Panc1 (cell line): ENCODE data around the gene TULP1. TPM values are rescaled to one million over a fixed set of nuclear protein-coding genes. Genes with fewer than 3 reads are reported as not detected.

ENCODE experiments used
- ATAC-seq: fragments of 200-7000 bp; cut with Tn5 transposase; 2 replicates; pipeline ENCODE4 v1.9.1; 2020; ENCODE audit warnings: mild to moderate bottlenecking, moderate library complexity
- BruUV-seq: library from RNA; stranded (reverse); fragments of 400-500 nt; replicated peaks from 2 replicates; lab custom pipeline; 2021; lab: Mats Ljungman, UMichigan
- CTCF ChIA-PET: fragments of 300-600 bp; sonication (Branson Sonifier 250); formaldehyde crosslinking; loops from one replicate; lab custom pipeline; 2022; ENCODE audit warnings: antibody characterized with exemption; lab: Charles Lee
- POLR2A ChIA-PET: fragments of 300-600 bp; sonication (Branson Sonifier 250); formaldehyde crosslinking; loops from one replicate; lab custom pipeline; 2022; ENCODE audit warnings: antibody characterized with exemption; lab: Charles Lee
- DNase-seq: peaks from one replicate; pipeline ENCODE4 v3.0.0-alpha.2; 2010; ENCODE audit warnings: low read depth, low spot score
- H3K27ac ChIP-seq: 2 replicates; pipeline ENCODE4 v1.5.1; 2011; ENCODE audit warnings: mild to moderate bottlenecking, low read length, inconsistent platforms
- H3K27me3 ChIP-seq: fragments of 200-500 bp; sonication (Bioruptor generic); 2 replicates; pipeline ENCODE4 v1.6.0; 2014; ENCODE audit warnings: low read length, inconsistent platforms; ENCODE audit not compliant: control insufficient read depth, insufficient read depth
- H3K36me3 ChIP-seq: fragments of 200-500 bp; sonication (Bioruptor generic); 2 replicates; pipeline ENCODE4 v1.5.1; 2014; ENCODE audit warnings: inconsistent platforms, mild to moderate bottlenecking, low read length, moderate library complexity; ENCODE audit not compliant: control insufficient read depth, insufficient read depth
- H3K4me1 ChIP-seq: 2 replicates; pipeline ENCODE4 v1.5.1; 2011; ENCODE audit warnings: inconsistent platforms, mild to moderate bottlenecking, low read length, moderate library complexity; ENCODE audit not compliant: control insufficient read depth, insufficient read depth
- H3K4me3 ChIP-seq, 2 experiments: 2 replicates each; pipeline ENCODE4 v1.5.1; 2011 to 2012; ENCODE audit warnings: low read depth in 2 of 2, low read length in 2 of 2, mild to moderate bottlenecking in 2 of 2, inconsistent platforms in 1 of 2, moderate library complexity in 1 of 2
- H3K9me3 ChIP-seq: fragments of 200-500 bp; sonication (Bioruptor generic); 2 replicates; pipeline ENCODE4 v1.5.1; 2014; ENCODE audit warnings: low read depth, mild to moderate bottlenecking, inconsistent platforms, low read length, moderate library complexity; ENCODE audit not compliant: control insufficient read depth, insufficient read depth
- POLR2AphosphoS5 ChIP-seq: IDR thresholded peaks from 2 replicates; pipeline ENCODE4 v1.6.1; 2012; ENCODE audit warnings: mild to moderate bottlenecking, low read depth, low read length, moderate library complexity
- SIN3A ChIP-seq: IDR thresholded peaks from 2 replicates; pipeline ENCODE4 v1.6.1; 2012; ENCODE audit warnings: low read depth, mild to moderate bottlenecking, low read length, moderate library complexity, borderline replicate concordance; ENCODE audit not compliant: insufficient read depth
- TCF7L2 ChIP-seq: IDR thresholded peaks from 2 replicates; pipeline ENCODE4 v1.6.1; 2011; ENCODE audit warnings: mild to moderate bottlenecking, low read depth, low read length, inconsistent platforms
- in situ Hi-C: cut with HindIII; loops from 2 replicates; pipeline ENCODE4 v1.10.0; 2016; ENCODE audit warnings: low sequenced_read_pairs, low pct_unique_long_range_greater_than_20kb
- intact Hi-C: fragments of 100-400 bp; cut with micrococcal nuclease; formaldehyde crosslinking; loops from one replicate; pipeline ENCODE4 v1.10.0; 2022; ENCODE audit not compliant: unreplicated experiment
- total RNA-seq: library from RNA; stranded (reverse); gene quantifications from one replicate; pipeline ENCODE4 v1.2.1, GENCODE V29; 2021; ENCODE audit not compliant: unreplicated experiment
- TF ChIP-seq, protein P1 (sequence below): fragments of 450-650 bp; IDR thresholded peaks from 2 replicates; pipeline ENCODE4 v1.5.1; 2017; ENCODE audit warnings: mild to moderate bottlenecking
- TF ChIP-seq, protein P2 (sequence below), 2 experiments: IDR thresholded peaks; 2 replicates each; pipeline ENCODE4 v1.6.1; 2011 to 2012; ENCODE audit warnings: low read depth in 2 of 2, control low read depth in 1 of 2, low read length in 1 of 2, mild to moderate bottlenecking in 1 of 2, moderate library complexity in 1 of 2; ENCODE audit not compliant: insufficient read depth in 1 of 2

The TULP1 gene
- total RNA-seq, 1 experiment from 2014 or later = not detected

DNA sequence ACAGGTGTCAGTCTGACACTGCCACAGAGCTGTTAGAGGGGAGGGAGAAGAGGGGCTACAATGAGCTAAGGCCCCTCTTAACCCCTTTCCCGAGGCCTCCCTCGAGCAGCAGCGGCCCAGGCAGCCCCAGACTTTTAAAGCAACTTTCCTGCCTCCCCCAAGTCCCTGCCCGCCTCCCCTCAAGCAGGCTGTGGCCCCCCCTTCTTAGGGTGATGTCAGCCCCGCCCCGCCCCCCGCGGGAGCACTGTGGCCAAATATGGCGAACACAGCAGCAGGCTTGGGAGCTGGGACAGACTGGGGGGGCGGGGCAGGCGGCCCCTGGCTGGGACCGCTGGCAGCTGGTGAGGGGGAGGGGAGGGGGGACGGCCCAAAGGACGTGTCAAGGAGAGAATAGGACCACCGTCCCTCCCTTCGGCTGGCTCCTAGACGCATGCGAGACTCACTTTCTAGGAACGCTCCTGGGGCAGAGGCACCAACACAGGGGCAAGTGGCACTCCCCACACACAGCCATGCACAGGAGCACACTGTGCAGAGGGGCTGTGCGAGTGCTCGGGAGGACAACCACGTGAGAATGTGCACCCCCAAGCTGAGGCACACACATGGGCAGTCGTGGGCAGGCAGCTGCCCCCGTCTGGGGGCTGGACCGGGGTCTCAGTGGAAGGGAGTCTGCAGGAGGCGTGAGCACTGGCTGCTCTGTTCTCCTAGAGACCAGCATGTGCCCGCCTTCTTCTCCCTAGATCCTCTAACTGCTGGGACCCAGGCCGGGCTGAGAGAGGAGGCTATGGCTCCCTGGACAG is 22.5 kb downstream of the TULP1 start:
- in situ Hi-C loops = no loop called here
- intact Hi-C loops = no loop called here
- DNase-seq (no peak), ATAC-seq (peak; percentile 43)
- BruUV-seq = no TSS peak
- CTCF ChIA-PET = no interaction called here
- peaks cover 36% of the 10 kb centered on the region for H3K4me1 ChIP-seq
- H3K4me3 ChIP-seq = no peak overlapping the region; a peak in 1 of 4 replicates
- no peaks in the 10 kb centered on the region for H3K9me3 ChIP-seq
- peak overlapping the region; percentile 12; the same call in 1 of the 2 replicates for H3K27ac ChIP-seq
- H3K27me3 ChIP-seq = no peaks in the 10 kb centered on the region
- no peaks in the 10 kb centered on the region for H3K36me3 ChIP-seq
- POLR2A ChIA-PET = interaction anchor here (0.6 kb wide), 2 partner anchors 13 to 71 kb away, joined by 3 to 7 read pairs; no protein-coding TSS in a partner anchor
- TF ChIP-seq TCF7L2 (no peak), POLR2AphosphoS5 (no peak), SIN3A (no peak)
- TF ChIP-seq, protein P1, sequence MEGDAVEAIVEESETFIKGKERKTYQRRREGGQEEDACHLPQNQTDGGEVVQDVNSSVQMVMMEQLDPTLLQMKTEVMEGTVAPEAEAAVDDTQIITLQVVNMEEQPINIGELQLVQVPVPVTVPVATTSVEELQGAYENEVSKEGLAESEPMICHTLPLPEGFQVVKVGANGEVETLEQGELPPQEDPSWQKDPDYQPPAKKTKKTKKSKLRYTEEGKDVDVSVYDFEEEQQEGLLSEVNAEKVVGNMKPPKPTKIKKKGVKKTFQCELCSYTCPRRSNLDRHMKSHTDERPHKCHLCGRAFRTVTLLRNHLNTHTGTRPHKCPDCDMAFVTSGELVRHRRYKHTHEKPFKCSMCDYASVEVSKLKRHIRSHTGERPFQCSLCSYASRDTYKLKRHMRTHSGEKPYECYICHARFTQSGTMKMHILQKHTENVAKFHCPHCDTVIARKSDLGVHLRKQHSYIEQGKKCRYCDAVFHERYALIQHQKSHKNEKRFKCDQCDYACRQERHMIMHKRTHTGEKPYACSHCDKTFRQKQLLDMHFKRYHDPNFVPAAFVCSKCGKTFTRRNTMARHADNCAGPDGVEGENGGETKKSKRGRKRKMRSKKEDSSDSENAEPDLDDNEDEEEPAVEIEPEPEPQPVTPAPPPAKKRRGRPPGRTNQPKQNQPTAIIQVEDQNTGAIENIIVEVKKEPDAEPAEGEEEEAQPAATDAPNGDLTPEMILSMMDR = no peak
- TF ChIP-seq, protein P2, sequence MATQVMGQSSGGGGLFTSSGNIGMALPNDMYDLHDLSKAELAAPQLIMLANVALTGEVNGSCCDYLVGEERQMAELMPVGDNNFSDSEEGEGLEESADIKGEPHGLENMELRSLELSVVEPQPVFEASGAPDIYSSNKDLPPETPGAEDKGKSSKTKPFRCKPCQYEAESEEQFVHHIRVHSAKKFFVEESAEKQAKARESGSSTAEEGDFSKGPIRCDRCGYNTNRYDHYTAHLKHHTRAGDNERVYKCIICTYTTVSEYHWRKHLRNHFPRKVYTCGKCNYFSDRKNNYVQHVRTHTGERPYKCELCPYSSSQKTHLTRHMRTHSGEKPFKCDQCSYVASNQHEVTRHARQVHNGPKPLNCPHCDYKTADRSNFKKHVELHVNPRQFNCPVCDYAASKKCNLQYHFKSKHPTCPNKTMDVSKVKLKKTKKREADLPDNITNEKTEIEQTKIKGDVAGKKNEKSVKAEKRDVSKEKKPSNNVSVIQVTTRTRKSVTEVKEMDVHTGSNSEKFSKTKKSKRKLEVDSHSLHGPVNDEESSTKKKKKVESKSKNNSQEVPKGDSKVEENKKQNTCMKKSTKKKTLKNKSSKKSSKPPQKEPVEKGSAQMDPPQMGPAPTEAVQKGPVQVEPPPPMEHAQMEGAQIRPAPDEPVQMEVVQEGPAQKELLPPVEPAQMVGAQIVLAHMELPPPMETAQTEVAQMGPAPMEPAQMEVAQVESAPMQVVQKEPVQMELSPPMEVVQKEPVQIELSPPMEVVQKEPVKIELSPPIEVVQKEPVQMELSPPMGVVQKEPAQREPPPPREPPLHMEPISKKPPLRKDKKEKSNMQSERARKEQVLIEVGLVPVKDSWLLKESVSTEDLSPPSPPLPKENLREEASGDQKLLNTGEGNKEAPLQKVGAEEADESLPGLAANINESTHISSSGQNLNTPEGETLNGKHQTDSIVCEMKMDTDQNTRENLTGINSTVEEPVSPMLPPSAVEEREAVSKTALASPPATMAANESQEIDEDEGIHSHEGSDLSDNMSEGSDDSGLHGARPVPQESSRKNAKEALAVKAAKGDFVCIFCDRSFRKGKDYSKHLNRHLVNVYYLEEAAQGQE (IDR thresholded peaks at IDR 0.05; ENCODE audit: insufficient read depth in 1 of 2, low read depth in 2 of 2, low read length in 1 of 2) = no peak

DNA sequence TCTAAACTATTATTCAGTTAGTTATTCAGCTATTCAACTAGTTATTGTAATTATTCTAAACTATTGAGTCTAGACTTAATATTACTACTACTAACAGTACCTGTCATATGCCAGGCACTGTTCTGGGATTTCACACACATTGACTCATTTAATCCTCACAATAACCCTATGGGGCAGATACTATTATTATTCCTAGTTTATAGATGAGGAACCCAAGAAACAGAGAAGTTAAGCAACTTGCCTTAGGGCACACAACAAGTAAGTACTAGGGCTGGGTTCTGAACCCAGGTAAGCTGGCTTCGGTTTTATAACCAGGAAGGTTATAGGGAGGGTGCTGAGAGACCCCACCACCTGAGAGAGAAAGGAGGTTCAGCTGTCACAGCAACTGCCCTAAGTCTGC is 23.6 kb downstream of the TULP1 start:
- POLR2A ChIA-PET = no interaction called here
- DNase-seq = no peak
- Histone ChIP-seq H3K4me3 (no peak overlapping the region), H3K36me3 (no peaks in the 10 kb centered on the region), H3K9me3 (no peaks in the 10 kb centered on the region), H3K27ac (no peak overlapping the region), H3K4me1 (peaks cover 36% of the 10 kb centered on the region), H3K27me3 (no peaks in the 10 kb centered on the region)
- intact Hi-C loops (no loop called here), in situ Hi-C loops (no loop called here)
- no peak for ATAC-seq
- no peak for TF ChIP-seq SIN3A
- no peak for TF ChIP-seq POLR2AphosphoS5
- TF ChIP-seq, protein P1 = no peak
- TF ChIP-seq TCF7L2 = no peak
- TF ChIP-seq, protein P2 (IDR thresholded peaks at IDR 0.05; ENCODE audit: insufficient read depth in 1 of 2, low read depth in 2 of 2, low read length in 1 of 2) = no peak
- BruUV-seq = no TSS peak
- CTCF ChIA-PET = no interaction called here
